RCC 7860 (cell line): ENCODE measurements around the gene PLCD3.

ENCODE experiments used
- DNase-seq: peaks from one replicate; pipeline ENCODE4 v3.0.0-alpha.2; 2015; ENCODE audit warnings: low spot score
- FAIRE-seq: peaks from 2 replicates; lab custom pipeline; 2012; peaks lifted over from hg19 to GRCh38; lab: Jason Lieb, UNC

The PLCD3 gene

GRCh38 chr17:45104907-45105624, 27.2 kb downstream of the PLCD3 start:
- no peak for FAIRE-seq
- no peak for DNase-seq

DNA sequence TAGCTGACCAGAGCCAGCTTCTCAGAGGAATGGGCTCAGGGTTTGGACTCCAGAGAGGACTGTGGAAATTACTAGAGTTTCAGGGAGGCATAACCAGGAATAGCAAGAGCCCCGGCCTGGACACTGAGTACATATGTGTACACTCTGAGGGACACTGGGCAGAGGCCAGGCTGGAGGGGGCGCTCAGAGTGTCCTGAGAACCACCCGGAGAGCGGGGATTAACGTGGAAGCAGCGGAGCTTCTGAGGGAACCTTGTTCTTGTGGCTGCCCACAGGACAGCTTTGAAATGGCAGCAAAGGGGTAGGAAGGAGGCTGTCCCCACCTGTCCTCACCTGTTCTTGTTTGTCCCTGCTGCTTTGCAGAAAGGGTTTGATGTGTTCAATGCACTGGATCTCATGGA, 27.8 kb downstream of the PLCD3 start:
- DNase-seq (no peak), FAIRE-seq (no peak)

DNA sequence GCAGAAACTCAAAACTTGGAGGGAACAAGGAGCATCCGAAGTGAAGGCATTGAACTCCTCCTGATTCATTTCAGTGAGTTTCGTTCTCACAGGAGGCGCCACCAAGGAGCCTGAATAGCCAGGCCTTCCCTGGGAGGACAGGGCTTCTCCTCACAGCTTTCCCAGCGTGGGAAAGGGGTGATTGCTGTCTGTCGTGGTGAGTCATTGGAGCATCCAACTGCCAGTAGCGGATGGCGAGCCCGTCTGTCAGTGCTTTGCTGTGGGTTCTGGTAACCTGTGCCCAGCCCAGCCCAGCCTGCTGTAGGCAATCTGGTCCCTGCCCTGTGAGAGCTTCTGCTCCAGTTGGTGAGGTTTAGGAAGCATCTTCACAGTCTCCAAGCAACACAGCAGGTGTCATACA, 28.3 kb downstream of the PLCD3 start:
- FAIRE-seq, result no peak
- DNase-seq, result no peak

DNA sequence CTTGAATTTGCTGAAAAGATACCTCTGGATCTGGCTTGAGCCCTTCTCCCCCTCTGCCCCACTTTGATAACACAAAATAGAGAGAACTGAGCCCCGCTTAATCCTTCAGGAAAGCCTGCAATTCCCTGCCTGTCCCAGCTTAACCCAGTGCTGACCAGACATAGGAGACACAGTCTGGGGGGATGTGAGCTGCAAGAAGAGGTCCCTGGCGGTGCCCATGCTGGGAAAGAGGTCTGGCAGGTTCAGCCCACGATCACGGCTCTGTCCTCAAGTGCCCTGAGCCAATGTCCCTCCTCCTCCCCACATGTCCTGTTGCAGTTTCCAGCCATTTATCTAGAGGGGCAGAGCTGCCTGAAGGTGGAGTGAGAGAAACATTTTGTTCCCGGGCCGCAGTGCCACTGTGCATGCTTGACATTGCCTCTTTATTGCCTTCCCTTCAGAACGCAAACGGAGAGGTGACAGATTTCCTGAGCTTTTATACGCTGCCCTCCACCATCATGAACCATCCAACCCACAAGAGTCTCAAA, 29.0 kb downstream of the PLCD3 start:
- DNase-seq (no peak), FAIRE-seq (no peak)

DNA sequence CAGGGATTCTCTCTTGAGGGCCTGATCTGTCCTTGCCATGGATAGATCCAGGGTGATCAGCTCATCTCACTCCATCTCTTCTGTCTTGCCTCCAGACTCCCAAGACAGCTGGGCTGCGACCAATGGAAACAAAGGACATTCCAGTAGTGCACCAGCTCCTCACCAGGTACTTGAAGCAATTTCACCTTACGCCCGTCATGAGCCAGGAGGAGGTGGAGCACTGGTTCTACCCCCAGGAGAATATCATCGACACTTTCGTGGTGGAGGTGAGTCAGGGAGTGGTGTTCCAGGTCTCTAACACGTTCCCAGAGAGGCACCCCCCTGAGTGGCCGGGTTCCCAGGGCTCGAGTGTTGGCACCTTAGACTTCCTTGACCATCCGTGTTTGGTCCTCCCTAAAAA, 29.5 kb downstream of the PLCD3 start:
- FAIRE-seq, result no peak

GRCh38 chr17:45101883-45102811, 30.2 kb downstream of the PLCD3 start:
- FAIRE-seq, result no peak
- no peak for DNase-seq

More for the DNA sequence above, 29.5 kb downstream of the PLCD3 start:
- DNase-seq, result no peak

- FAIRE-seq (no peak), DNase-seq (no peak)
Measured at GRCh38 chr17:45101546-45101882, 30.8 kb downstream of the PLCD3 start.

- FAIRE-seq (no peak), DNase-seq (peak; percentile 47)
Measured at GRCh38 chr17:45098869-45099616, 33.3 kb downstream of the PLCD3 start.

- no peak for FAIRE-seq
- no peak for DNase-seq
Measured at GRCh38 chr17:45098081-45098868, 34.0 kb downstream of the PLCD3 start.

DNA sequence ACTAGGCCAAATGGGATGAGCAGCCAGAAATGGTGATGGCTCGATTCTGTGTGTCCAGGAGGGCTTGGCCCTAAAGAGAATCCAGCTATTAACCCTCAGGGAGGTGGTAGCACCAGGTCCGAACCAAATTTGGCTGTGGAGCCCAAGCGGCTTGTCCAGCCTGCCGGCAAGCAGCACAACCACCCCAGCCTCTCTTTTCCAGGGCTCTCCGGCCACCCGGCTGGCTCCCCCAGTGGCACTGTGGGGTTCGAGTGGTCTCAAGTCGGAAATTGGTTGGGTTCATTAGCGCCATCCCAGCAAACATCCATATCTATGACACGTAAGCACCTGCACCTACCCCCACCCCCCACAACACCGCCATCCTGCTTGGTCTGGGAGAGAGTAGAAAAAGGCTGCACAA, 35.4 kb downstream of the PLCD3 start:
- no peak for FAIRE-seq
- DNase-seq, result no peak

DNA sequence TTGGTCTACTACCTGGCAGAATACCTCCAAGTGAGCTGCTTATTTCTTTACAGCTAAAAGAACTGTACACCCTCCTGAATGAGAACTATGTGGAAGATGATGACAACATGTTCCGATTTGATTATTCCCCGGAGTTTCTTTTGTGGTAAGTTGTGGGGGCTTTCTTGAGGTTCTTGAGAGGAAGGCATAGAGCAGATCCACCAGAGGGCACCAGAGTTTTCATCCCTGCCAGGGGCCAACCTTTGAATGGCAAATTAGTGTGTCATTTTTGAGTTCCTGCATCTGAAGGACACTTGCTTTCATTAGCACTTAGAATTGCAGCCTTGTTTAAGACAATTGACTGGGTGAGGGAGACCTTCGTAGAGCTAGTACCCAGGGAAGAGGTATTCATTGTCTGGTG, 36.2 kb downstream of the PLCD3 start:
- DNase-seq, result no peak

DNA sequence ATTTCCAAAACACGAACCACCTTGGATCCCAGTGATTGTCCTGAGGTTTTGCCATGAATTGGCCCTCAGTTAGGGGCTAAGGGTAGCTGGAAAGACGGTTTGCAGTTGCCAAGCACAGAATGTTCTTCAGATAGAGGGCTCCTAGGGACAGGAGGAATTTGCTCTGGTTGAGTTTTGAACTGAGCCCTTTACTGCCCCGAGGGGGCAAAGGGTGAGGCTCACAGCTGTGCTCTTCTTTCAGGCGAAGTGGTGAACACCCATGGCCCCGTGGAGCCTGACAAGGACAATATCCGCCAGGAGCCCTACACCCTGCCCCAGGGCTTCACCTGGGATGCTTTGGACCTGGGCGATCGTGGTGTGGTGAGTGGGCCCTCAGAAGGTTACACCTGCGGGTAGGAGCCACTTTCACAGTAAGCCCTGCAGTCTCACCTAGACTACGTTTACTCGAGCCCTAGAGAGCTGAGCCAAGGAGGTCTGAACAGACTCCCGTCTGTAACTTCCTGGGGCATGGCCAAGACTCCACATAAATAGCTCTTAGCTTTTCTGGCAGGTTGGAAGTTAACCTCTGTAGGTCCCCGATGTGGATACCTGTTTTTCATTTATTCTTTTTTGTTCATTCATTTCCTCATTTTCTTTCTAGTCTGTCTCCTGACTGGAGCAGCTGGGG, 38.7 kb downstream of the PLCD3 start:
- DNase-seq (no peak), FAIRE-seq (no peak)

More for the DNA sequence above, 36.2 kb downstream of the PLCD3 start:
- FAIRE-seq, result no peak

DNA sequence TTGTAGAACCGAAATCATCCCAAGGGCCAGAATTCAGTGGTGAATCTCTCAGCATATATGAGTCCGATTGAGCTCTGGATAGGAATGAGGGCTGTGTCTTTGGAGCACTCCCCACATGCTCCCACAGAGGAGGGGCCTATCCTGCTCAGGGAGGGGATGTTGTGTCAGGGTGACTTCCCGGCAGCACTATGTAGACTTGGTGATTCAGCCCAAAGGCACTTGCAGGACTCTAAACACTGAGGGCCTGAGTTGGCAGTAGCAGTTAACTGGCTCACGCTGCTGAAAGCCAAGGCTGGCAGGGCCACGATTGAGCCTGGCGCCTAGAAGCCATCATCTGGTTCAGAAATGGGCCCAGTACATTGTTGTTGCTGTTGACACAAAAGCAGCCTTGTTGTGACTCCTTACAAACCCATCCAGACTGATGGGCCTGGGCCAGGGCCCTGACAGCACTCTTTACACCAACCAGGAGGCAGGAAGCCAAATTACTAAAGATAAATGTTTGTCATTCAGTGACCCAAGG, 39.3 kb downstream of the PLCD3 start:
- peak; percentile 93 for DNase-seq
- FAIRE-seq, result peak; percentile 95

GRCh38 chr17:45091778-45092425, 40.4 kb downstream of the PLCD3 start:
- FAIRE-seq (no peak), DNase-seq (peak; percentile 23)

DNA sequence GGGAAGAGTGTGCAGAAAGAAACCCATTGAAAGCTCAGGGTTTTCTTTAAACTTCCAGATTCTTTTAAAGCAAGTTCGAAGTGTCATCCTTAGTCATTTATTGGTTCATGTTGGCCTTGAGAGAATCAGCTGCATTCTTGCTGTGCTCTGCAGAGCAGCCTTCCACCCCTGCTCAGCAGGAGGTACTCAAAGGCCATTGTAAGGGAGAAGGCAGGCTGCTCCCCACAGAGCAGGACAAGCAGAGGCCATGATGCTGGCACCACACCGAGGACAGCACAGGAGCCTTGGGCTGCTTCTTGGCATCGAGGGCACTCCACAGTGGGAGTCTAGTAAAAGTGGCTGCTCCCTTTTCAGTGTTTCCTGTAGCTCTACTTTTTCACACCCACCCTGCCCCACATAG, 41.6 kb downstream of the PLCD3 start:
- no peak for FAIRE-seq

DNA sequence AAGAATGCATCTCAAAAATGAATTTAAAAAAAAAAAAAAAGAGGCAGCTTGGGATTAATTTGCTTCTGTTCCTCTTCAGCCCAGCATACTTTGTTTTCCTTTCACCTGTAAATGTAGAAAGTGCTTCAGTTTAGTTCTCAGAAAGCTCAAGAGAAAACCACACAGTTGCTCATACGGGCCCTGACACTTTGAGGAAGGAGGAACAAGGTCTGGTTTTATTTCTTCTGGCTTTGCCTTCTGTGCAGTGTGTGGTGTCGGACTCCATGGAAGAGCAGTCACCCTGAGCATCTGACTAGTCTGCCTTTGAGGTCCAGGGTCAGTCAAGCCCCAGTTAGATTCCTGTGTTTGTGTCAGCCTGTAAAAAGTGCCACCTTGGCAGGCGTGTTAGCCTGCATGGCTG, 43.6 kb downstream of the PLCD3 start:
- FAIRE-seq (no peak), DNase-seq (no peak)

More for the DNA sequence above, 41.6 kb downstream of the PLCD3 start:
- no peak for DNase-seq

DNA sequence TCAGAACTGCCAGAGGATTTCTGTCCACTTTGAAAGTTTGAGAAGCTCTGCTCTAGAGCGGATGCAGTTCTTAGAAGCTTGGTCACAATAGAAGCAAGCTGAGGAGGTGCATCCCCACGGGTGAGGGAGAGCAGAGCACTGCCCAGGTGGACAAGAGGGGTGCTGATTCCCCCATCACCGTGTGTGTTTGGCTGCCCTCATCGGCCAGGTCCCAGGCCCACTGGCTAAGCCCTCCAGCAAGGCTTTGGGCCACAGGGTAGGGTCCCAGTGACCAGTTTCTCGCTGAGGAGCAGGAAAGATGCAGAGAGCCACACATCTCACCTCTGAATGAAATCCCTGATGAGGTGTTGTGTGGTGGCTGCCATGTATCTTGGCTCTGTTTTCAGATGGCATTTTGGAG, 44.3 kb downstream of the PLCD3 start:
- FAIRE-seq (no peak), DNase-seq (no peak)

GRCh38 chr17:45087504-45087975, 44.8 kb downstream of the PLCD3 start:
- DNase-seq, result no peak
- FAIRE-seq, result no peak
